Kidney (tissue), 14 donors: ENCODE results near the gene PADI1. TPM values are rescaled to one million over a fixed set of nuclear protein-coding genes. Genes with fewer than 3 reads are reported as not detected.

Experiments
- DNase-seq, 5 donors: peaks; one replicate each; pipeline ENCODE4 v3.0.0-alpha.2; 2013 to 2020
- FAIRE-seq: peaks from 2 replicates; lab custom pipeline; 2012; peaks lifted over from hg19 to GRCh38; lab: Jason Lieb, UNC
- H3K27ac ChIP-seq, 2 donors: one replicate each; pipeline ENCODE4 v1.7.0; 2013; ENCODE audit warnings: low read depth in 2 of 2, low read length in 2 of 2, inconsistent platforms in 1 of 2
- H3K27me3 ChIP-seq: one replicate; pipeline ENCODE4 v1.7.1; 2013; ENCODE audit warnings: low read length, inconsistent platforms; ENCODE audit not compliant: control insufficient read depth, insufficient read depth
- H3K36me3 ChIP-seq, 3 donors: one replicate each; pipeline versions ENCODE4 v1.7.0 to v1.7.1; 2013; ENCODE audit warnings: low read length in 3 of 3, control low read depth in 1 of 3, inconsistent platforms in 1 of 3; ENCODE audit not compliant: insufficient read depth in 3 of 3, control insufficient read depth in 2 of 3
- H3K4me1 ChIP-seq, 3 donors: one replicate each; pipeline versions ENCODE4 v1.7.0 to v1.7.1; 2013; ENCODE audit warnings: low read length in 3 of 3, inconsistent platforms in 1 of 3, low read depth in 1 of 3; ENCODE audit not compliant: control insufficient read depth in 2 of 3, insufficient read depth in 2 of 3
- H3K4me3 ChIP-seq, 3 donors: one replicate each; pipeline versions ENCODE4 v1.7.0 to v1.8.1; 2013; ENCODE audit warnings: low read length in 3 of 3, control low read depth in 1 of 3, inconsistent platforms in 1 of 3
- H3K9ac ChIP-seq, 3 donors: one replicate each; pipeline versions ENCODE4 v1.7.0 to v1.7.1; 2013; ENCODE audit warnings: low read length in 3 of 3, control low read depth in 1 of 3, inconsistent platforms in 1 of 3
- H3K9me3 ChIP-seq, 3 donors: one replicate each; pipeline versions ENCODE4 v1.7.0 to v1.7.1; 2013; ENCODE audit warnings: low read length in 3 of 3, control low read depth in 1 of 3, inconsistent platforms in 1 of 3; ENCODE audit not compliant: control insufficient read depth in 2 of 3, insufficient read depth in 1 of 3
- CTCF ChIP-seq: IDR thresholded peaks from 3 replicates; pipeline ENCODE4 v1.5.1; 2012; ENCODE audit warnings: mild to moderate bottlenecking, moderate library complexity, borderline replicate concordance; ENCODE audit not compliant: insufficient read depth; ENCODE audit errors: extremely low read depth
- intact Hi-C: fragments of 100-400 bp; cut with DNase I; formaldehyde crosslinking; loops from one replicate; pipeline ENCODE4 v1.11.1; 2022
- polyA plus RNA-seq: library from polyadenylated mRNA; stranded (reverse); fragments of 350-450 nt; fragmentation: Illumina TruSeq; extraction: RNeasy Lipid Tissue Mini Kit (QIAGEN cat#74804); gene quantifications from one replicate; pipeline ENCODE4 v1.2.3, GENCODE V29; 2014; ENCODE audit warnings: low read depth, low replicate concordance; ENCODE audit not compliant: insufficient read depth
- total RNA-seq: library from RNA; stranded (reverse); fragmentation: NEBNext Ultra II Directional; extraction: Animal tissue kit (Norgen Biotek cat#: 25700); gene quantifications from one replicate; pipeline ENCODE4 v1.2.1, GENCODE V29; 2021
- donor health status: control.
- donor health status: control.
- donor health status: control.
- donor health status: control.
- donor health status: control.
- donor health status: DM: yes; HTN: yes; CAD: no.
- donor health status: Normal renal cell carcinoma (clear cell type).

Gene PADI1
- total and polyA plus RNA-seq, 2 donors from 2014 or later, result 1.3 TPM; not detected in 1

- Histone ChIP-seq H3K27me3 (no peaks in the 10 kb centered on the region), H3K27ac (peak overlapping the region in 1 of 2 donors; percentile 23), H3K4me1 (peaks cover 0 to 2% (median 0%) of the 10 kb centered on the region in 3 donors), H3K36me3 (no peaks in the 10 kb centered on the region), H3K9me3 (no peaks in the 10 kb centered on the region), H3K9ac (no peak overlapping the region), H3K4me3 (no peak overlapping the region)
- TF ChIP-seq CTCF, result no peak
- DNase-seq (peak in 4 of 5 donors; percentile 9 to 62 (median 20)), FAIRE-seq (no peak)
- intact Hi-C loops, result no loop called here
Observed at GRCh38 chr1:17201201-17202021, 3.5 kb upstream of the PADI1 start.

- no peak for FAIRE-seq
- intact Hi-C loops, result no loop called here
- TF ChIP-seq CTCF, result no peak
- peaks cover 0 to 2% (median 0%) of the 10 kb centered on the region in 3 donors for H3K4me1 ChIP-seq
- H3K4me3 ChIP-seq, result no peak overlapping the region
- H3K36me3 ChIP-seq, result no peaks in the 10 kb centered on the region
- H3K9me3 ChIP-seq, result no peaks in the 10 kb centered on the region
- H3K27me3 ChIP-seq, result no peaks in the 10 kb centered on the region
- H3K9ac ChIP-seq, result no peak overlapping the region
- DNase-seq, result peak in 1 of 5 donors; percentile 12
- no peak overlapping the region for H3K27ac ChIP-seq
Observed at GRCh38 chr1:17205652-17206051, 724 bp downstream of the PADI1 start.

GRCh38 chr1:17206196-17206595, 1.3 kb downstream of the PADI1 start:
- H3K27me3 ChIP-seq, result no peaks in the 10 kb centered on the region
- H3K9me3 ChIP-seq, result no peaks in the 10 kb centered on the region
- no peak overlapping the region for H3K9ac ChIP-seq
- H3K36me3 ChIP-seq, result no peaks in the 10 kb centered on the region
- intact Hi-C loops, result no loop called here
- H3K4me1 ChIP-seq, result peaks cover 0 to 2% (median 0%) of the 10 kb centered on the region in 3 donors
- H3K4me3 ChIP-seq, result no peak overlapping the region
- no peak overlapping the region for H3K27ac ChIP-seq
- FAIRE-seq, result no peak
- no peak for TF ChIP-seq CTCF
- DNase-seq, result peak in 4 of 5 donors; percentile 45 to 58 (median 48)
